ENCODE results near the gene CORO7.

CORO7 gene

DNA sequence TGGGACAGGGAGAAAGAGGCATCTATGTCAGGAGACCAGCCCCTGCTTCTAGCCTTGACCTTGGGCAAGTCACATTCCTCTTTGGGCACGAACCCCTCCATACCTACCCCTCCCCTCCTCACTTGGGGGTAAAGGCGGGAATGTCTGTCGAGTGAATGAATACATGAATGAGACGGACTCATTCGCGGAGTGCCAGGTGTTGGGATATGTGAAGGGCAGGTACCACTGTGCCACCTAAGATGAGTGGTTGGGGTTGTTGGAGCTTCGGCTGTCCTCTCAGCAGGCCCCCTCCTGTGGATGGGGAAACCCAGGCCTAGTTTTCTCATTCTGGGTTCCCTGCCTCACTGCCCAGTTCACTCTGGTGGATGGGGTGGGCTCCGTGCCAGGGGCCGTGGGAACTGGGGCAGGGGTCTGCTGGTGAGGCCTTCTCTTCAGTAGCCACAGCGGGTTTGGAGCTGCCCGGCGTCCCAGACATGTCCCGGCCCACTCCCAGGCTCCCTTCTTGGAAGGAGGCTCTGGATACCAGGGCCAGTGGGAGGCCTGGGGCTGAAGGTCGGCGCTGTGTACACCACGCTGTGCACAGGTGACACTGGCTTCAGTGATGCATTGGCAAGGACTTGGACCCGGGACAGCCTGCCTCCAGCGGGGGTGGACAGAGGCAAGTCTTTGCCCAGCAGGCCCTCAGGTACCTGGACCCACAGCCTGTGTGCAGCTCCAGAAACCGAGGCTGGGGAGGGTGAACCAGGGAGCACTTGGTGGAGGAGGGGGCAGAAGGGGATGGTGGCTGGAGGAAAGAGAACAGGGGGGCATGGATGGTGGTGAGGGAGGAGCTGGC is 94.9 kb downstream of the CORO7 start:
- Histone ChIP-seq H3K36me3 (ENCODE audit: insufficient read depth, low read length) (no peaks in the 10 kb centered on the region), H3K27ac (no peak overlapping the region), H3K9me3 (ENCODE audit: low read depth, low read length) (no peaks in the 10 kb centered on the region), H3K9ac (ENCODE audit: insufficient read length) (no peak overlapping the region), H3K4me3 (no peak overlapping the region)
- DNase-seq (ENCODE audit: low read depth, low spot score) = no peak
- TF ChIP-seq POLR2AphosphoS5 (IDR thresholded peaks at IDR 0.05; ENCODE audit: borderline replicate concordance, low read depth, low read length) = no peak
- no peak for TF ChIP-seq EZH2 (IDR thresholded peaks at IDR 0.05)
- TF ChIP-seq FOXP2 (optimal IDR thresholded peaks at IDR 0.05; ENCODE audit: control extremely low read depth, extremely low read length, insufficient read depth) = no peak

DNA sequence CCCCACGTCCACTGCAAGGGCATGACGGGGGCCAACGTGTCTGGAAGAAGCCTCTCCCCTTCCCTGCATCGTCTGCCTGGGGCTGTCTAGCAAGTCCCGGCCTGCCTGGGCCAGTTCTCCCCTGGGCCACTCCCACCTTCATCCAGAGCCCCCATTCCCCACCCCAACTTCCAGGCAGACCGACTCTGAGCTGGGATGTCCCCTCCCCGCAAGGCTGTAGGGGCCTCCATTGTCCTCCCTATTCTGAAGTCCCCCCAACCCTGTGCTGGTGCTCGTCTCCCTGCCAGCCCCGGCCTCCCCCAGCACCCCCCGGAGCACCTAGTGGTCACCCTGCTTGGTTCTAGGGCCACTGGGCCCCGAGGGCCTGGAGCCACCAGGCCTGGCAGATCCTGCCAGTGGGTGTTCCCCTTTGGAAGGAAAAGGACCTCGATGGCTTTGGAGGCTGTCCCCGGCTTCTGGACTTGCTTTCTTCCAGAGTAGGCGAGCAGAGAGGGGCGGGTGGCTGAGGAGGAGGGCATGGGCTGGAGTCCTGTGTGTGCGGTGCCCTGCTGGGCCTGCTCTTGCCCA is 95.7 kb downstream of the CORO7 start:
- H3K36me3 ChIP-seq (ENCODE audit: insufficient read depth, low read length) = no peaks in the 10 kb centered on the region
- DNase-seq (ENCODE audit: low read depth, low spot score) = no peak
- H3K9me3 ChIP-seq (ENCODE audit: low read depth, low read length) = no peaks in the 10 kb centered on the region
- no peak for TF ChIP-seq EZH2 (IDR thresholded peaks at IDR 0.05)
- TF ChIP-seq POLR2AphosphoS5 (IDR thresholded peaks at IDR 0.05; ENCODE audit: borderline replicate concordance, low read depth, low read length) = no peak
- no peak for TF ChIP-seq FOXP2 (optimal IDR thresholded peaks at IDR 0.05; ENCODE audit: control extremely low read depth, extremely low read length, insufficient read depth)
- no peak overlapping the region for H3K4me3 ChIP-seq
- no peak overlapping the region for H3K27ac ChIP-seq
- H3K9ac ChIP-seq (ENCODE audit: insufficient read length) = no peak overlapping the region

DNA sequence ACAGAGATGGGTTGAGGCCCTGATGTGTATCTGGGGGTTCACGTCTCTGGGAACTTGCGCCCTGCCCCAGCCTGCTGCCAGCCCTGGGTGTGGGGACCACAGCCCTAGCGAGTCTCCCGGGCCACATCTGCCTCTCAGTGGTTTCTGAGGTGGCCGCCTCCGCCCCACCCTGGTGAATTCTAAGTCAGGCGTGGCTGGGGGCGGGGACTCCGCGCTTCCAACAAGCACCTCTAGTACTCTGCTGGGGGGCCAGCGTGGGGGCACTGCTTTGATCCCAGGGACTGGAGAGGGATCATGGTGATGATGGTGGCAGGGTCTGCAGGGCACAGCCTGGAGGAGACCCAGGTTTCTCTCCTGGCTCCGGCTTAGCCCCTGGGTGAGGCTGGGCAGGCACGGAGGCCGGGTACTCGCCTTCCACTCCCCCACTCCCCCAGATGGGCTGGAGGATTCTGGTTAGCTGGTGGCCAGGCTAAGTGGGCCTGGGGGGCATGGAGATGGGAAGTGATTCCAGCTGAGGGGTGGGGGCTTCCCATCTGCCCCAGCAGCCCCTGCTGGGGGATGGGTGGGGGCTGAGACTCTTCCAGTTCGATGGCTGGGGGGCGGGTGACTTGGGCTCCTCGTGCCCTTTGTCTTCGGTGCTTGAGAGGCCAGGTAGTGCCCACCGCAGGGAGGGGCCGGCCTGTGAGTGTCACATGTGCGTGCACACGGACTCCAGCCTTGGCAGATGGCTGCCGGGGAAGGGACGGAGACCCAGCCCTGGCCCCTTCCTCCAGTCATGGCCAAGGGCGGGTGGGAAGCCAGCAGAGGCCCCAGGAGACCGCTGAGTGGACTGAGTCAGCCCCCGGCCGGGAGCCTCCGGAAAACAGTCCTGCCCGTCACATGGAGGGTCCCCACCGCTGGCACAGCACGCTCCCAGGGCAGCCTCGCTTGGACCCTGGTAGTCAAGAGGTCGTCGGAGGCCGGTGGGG is 96.7 kb downstream of the CORO7 start:
- H3K27ac ChIP-seq = no peak overlapping the region
- H3K9ac ChIP-seq (ENCODE audit: insufficient read length) = no peak overlapping the region
- H3K4me3 ChIP-seq = no peak overlapping the region
- TF ChIP-seq POLR2AphosphoS5 (IDR thresholded peaks at IDR 0.05; ENCODE audit: borderline replicate concordance, low read depth, low read length) (no peak), EZH2 (IDR thresholded peaks at IDR 0.05) (no peak), FOXP2 (optimal IDR thresholded peaks at IDR 0.05; ENCODE audit: control extremely low read depth, extremely low read length, insufficient read depth) (no peak)
- DNase-seq (ENCODE audit: low read depth, low spot score) = no peak
- no peaks in the 10 kb centered on the region for H3K36me3 ChIP-seq (ENCODE audit: insufficient read depth, low read length)
- H3K9me3 ChIP-seq (ENCODE audit: low read depth, low read length) = no peaks in the 10 kb centered on the region

DNA sequence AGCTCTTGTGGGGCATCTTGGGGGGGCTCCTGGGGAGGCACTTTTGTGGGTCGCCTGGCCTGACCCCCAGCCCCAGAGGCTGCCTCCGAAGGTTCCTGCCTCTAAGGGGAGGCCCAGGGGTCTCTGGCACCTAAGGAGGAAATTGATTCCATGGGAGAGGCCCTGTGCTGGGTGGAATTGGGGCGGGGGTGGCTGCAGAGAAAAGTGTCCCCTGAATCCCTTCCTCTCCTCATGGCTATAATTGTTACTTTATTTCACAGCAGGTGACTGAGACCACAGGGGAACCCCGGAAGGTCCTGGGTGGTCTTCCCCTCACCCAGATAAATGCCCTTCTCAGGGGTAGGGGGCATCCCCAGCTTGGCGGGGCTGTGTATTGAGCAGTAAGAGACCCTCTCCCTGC is 97.4 kb downstream of the CORO7 start:
- DNase-seq (ENCODE audit: low read depth, low spot score) = no peak
- Histone ChIP-seq H3K36me3 (ENCODE audit: insufficient read depth, low read length) (no peaks in the 10 kb centered on the region), H3K27ac (0 out of 2 replicates have a peak overlapping the region, but pooled peaks have one; percentile 36), H3K4me3 (no peak overlapping the region), H3K9me3 (ENCODE audit: low read depth, low read length) (no peaks in the 10 kb centered on the region), H3K9ac (ENCODE audit: insufficient read length) (no peak overlapping the region)
- TF ChIP-seq FOXP2 (optimal IDR thresholded peaks at IDR 0.05; ENCODE audit: control extremely low read depth, extremely low read length, insufficient read depth) (no peak), POLR2AphosphoS5 (IDR thresholded peaks at IDR 0.05; ENCODE audit: borderline replicate concordance, low read depth, low read length) (no peak), EZH2 (IDR thresholded peaks at IDR 0.05) (no peak)

DNA sequence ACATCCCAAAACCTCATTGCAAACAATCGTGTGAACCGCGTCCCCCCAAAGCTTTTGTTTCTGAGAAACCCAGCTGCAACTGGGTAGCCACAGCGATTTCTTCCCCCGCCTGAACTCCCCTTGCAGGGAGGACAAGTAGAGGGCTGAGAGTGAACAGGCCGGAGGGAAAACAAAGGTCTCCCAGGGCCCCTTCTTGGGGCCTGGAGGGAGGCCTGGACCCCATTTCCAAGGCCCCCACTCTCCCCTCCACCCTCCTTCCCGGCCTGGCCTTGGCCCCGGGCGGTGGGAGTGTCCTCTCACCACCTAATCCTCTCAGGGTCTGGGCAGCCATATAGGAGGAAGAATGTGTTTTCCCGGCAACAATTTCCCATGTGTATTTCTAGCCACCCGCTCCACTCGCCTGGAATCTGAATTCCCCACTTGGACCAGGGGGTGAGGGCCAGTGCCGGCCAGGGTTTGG is 97.9 kb downstream of the CORO7 start:
- DNase-seq (ENCODE audit: low read depth, low spot score) = no peak
- H3K27ac ChIP-seq = 0 out of 2 replicates have a peak overlapping the region, but pooled peaks have one; percentile 36
- H3K9ac ChIP-seq (ENCODE audit: insufficient read length) = no peak overlapping the region

DNA sequence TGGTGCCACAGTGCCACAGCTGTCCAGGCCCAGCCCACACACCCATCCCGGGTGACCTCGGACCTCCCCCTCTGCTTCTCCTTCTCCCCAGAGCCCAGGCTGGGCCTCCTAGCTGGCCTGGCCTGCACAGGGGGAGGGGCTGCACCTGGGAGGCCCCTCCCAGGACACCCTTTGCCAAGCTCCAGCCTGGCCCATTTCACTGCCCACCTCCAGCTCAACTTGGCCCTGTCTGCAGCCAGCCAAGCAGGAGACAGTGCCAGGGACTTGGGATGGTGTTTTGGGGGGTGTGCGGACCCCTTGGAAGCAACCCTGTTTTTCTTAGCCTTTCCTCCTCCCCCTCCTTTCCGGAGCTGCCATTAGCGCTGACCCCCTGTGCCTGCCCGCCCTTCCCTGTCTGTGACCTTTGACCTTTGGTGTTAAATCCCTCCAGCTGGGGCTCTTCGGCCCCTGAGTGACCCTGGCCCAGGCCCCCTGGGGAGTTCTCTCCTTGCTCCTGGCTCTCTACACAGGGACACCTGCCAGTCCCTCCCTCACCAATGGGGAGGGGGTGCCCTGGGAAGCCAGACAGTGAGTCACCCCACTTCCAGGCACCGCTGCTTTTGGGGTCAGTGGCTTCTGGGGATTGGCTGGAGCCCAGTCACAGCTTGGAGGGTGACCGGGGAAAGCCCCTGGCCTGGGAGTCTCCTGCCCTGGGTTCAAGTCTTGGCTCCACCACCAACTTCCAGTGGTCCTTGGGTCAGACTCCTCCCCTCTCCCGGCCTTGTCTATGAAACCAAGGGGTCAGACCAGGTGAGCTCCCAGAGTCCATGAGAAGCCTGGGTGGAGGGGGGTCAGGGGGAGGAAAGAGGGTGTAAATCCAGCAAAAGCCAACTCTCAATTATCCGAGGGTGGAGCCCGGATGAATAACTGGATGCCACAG is 98.6 kb downstream of the CORO7 start:
- TF ChIP-seq POLR2AphosphoS5 (IDR thresholded peaks at IDR 0.05; ENCODE audit: borderline replicate concordance, low read depth, low read length) (no peak), FOXP2 (optimal IDR thresholded peaks at IDR 0.05; ENCODE audit: control extremely low read depth, extremely low read length, insufficient read depth) (no peak), EZH2 (IDR thresholded peaks at IDR 0.05) (no peak)
- Histone ChIP-seq H3K36me3 (ENCODE audit: insufficient read depth, low read length) (no peaks in the 10 kb centered on the region), H3K4me3 (peak overlapping the region; percentile 90; the same call in 1 of the 2 replicates), H3K9ac (ENCODE audit: insufficient read length) (no peak overlapping the region), H3K27ac (no peak overlapping the region), H3K9me3 (ENCODE audit: low read depth, low read length) (no peaks in the 10 kb centered on the region)
- DNase-seq (ENCODE audit: low read depth, low spot score) = no peak

More for the DNA sequence above, 97.9 kb downstream of the CORO7 start:
- Histone ChIP-seq H3K36me3 (ENCODE audit: insufficient read depth, low read length) (no peaks in the 10 kb centered on the region), H3K4me3 (no peak overlapping the region), H3K9me3 (ENCODE audit: low read depth, low read length) (no peaks in the 10 kb centered on the region)
- TF ChIP-seq EZH2 (IDR thresholded peaks at IDR 0.05) (no peak), FOXP2 (optimal IDR thresholded peaks at IDR 0.05; ENCODE audit: control extremely low read depth, extremely low read length, insufficient read depth) (no peak), POLR2AphosphoS5 (IDR thresholded peaks at IDR 0.05; ENCODE audit: borderline replicate concordance, low read depth, low read length) (no peak)

DNA sequence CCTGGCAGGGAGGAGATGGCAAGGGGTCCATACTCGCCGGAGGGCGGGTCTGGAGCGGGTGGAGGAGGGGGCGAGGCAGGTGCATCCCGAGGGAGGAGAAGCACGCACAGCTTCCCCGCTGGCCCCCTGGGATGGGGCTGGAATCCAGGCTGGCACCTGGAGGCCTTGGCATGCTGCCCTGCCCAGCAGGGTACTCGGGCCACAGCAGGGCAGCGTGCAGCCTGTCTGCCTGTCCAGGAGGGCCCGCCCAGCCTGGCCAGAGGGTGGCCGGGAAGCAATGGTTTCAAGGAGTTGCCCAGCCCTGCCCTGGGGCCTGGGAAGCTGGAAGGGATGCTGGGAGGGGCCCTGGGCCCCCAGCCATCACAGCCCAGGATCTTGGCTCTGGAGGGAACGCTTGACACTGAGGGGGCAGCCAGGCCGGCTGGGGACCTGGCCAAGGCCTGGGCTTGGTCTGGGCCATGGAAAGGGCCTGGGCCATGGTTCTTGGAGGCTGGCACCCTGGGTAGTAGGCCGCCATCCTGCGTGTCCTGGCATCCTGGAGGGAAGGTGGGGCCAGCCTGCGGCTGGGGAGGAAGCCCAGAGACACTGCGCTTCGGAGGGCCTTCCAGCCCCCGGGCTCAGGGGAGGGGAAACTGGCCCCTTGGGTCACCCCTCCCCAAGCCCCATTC is 99.4 kb downstream of the CORO7 start:
- no peak for DNase-seq (ENCODE audit: low read depth, low spot score)
- H3K36me3 ChIP-seq (ENCODE audit: insufficient read depth, low read length) = no peaks in the 10 kb centered on the region
- peak overlapping the region; percentile 71 for H3K9ac ChIP-seq (ENCODE audit: insufficient read length)
- peak overlapping the region; percentile 90 for H3K4me3 ChIP-seq
- H3K9me3 ChIP-seq (ENCODE audit: low read depth, low read length) = no peaks in the 10 kb centered on the region
- H3K27ac ChIP-seq = no peak overlapping the region
- TF ChIP-seq POLR2AphosphoS5 (IDR thresholded peaks at IDR 0.05; ENCODE audit: borderline replicate concordance, low read depth, low read length) (no peak), EZH2 (IDR thresholded peaks at IDR 0.05) (no peak), FOXP2 (optimal IDR thresholded peaks at IDR 0.05; ENCODE audit: control extremely low read depth, extremely low read length, insufficient read depth) (no peak)

Data from SK-N-MC (cell line).